Osteoblast (primary cell): Measurements from ENCODE around the gene WDR37. TPM values are rescaled to one million over a fixed set of nuclear protein-coding genes. Genes with fewer than 3 reads are reported as not detected.

Source experiments
- DNase-seq: peaks from one replicate; pipeline ENCODE4 v3.0.0; 2011; ENCODE audit warnings: low spot score, mixed read lengths; ENCODE audit not compliant: insufficient read length; ENCODE audit errors: missing footprints
- H2AFZ ChIP-seq: 2 replicates; pipeline ENCODE4 v1.6.0; 2011; ENCODE audit warnings: mild to moderate bottlenecking, low read length
- H3K27ac ChIP-seq: 2 replicates; pipeline ENCODE4 v1.5.1; 2011; ENCODE audit warnings: mild to moderate bottlenecking, low read depth, low read length, moderate library complexity
- H3K27me3 ChIP-seq: 2 replicates; pipeline ENCODE4 v1.6.0; 2012; ENCODE audit warnings: mild to moderate bottlenecking, control low read depth, inconsistent platforms, low read length, moderate library complexity; ENCODE audit not compliant: insufficient read depth
- H3K36me3 ChIP-seq: 2 replicates; pipeline ENCODE4 v1.5.1; 2011; ENCODE audit warnings: mild to moderate bottlenecking, low read length, control low read depth, moderate library complexity; ENCODE audit not compliant: insufficient read depth
- H3K4me1 ChIP-seq: 2 replicates; pipeline ENCODE4 v1.5.1; 2011; ENCODE audit warnings: mild to moderate bottlenecking, low read length, control low read depth, moderate library complexity; ENCODE audit not compliant: insufficient read depth
- H3K4me2 ChIP-seq: 2 replicates; pipeline ENCODE4 v1.6.0; 2011; ENCODE audit warnings: mild to moderate bottlenecking, low read length; ENCODE audit not compliant: insufficient read depth
- H3K4me3 ChIP-seq: fragments of 200-600 bp; sonication (generic); 3 replicates; pipeline ENCODE4 v1.5.1; 2012; ENCODE audit warnings: mild to moderate bottlenecking, low read length, inconsistent platforms; ENCODE audit not compliant: insufficient read depth
- H3K79me2 ChIP-seq: 2 replicates; pipeline ENCODE4 v1.6.0; 2012; ENCODE audit warnings: mild to moderate bottlenecking, low read length, control low read depth, inconsistent platforms; ENCODE audit not compliant: insufficient read depth
- H3K9me3 ChIP-seq: 2 replicates; pipeline ENCODE4 v1.5.1; 2011; ENCODE audit warnings: low read depth, low read length, control low read depth
- H4K20me1 ChIP-seq: 2 replicates; pipeline ENCODE4 v1.6.0; 2012; ENCODE audit warnings: mild to moderate bottlenecking, low read length, control low read depth; ENCODE audit not compliant: insufficient read depth
- total RNA-seq: library from RNA; depleted of rRNA; stranded (reverse); fragments of >200 nt; gene quantifications from 2 replicates; pipeline ENCODE4 v1.2.3, GENCODE V29; 2012
- TF ChIP-seq, protein P1 (sequence below): IDR thresholded peaks from 2 replicates; pipeline ENCODE4 v1.5.1; 2011; ENCODE audit warnings: mild to moderate bottlenecking, low read depth, low read length, moderate library complexity; ENCODE audit errors: extremely low read depth

WDR37 gene
- total RNA-seq, 1 donor = 18.8 TPM

DNA sequence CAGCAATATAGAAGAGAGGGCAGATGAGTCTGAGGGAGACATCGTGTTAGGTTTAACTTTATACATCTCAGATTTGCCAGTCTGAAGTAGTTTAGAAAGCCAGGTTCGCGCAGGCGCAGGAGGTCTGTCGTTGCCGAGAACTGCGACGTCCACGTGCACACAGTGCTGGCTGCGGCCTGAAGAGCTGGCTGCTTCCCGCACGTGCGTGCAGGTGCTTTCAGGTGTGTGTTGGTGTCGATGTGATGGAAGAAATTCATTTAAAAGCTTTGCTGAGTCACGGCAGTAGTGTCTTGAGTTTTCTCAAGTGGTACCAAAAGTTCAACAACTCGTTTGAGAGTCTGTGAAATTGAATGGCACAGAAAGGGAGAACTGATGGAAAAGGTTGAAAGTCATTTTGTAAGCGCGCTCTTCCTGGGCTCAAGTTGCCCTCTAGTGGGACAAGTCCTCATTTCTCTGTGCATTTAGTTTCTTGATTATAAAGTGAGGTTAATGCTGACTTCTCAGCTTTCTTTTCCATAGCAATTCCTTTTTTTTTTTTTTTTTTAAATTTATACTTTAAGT lies 18.6 kb downstream of the WDR37 start:
- no peaks in the 10 kb centered on the region for H3K27me3 ChIP-seq
- H3K36me3 ChIP-seq = peaks cover 25% of the 10 kb centered on the region
- H4K20me1 ChIP-seq = peaks cover 18% of the 10 kb centered on the region
- no peak overlapping the region for H2AFZ ChIP-seq
- DNase-seq = no peak
- no peak overlapping the region for H3K4me2 ChIP-seq
- peaks cover 43% of the 10 kb centered on the region for H3K79me2 ChIP-seq
- H3K4me1 ChIP-seq = peaks cover 5% of the 10 kb centered on the region
- no peak overlapping the region for H3K4me3 ChIP-seq
- no peaks in the 10 kb centered on the region for H3K9me3 ChIP-seq
- TF ChIP-seq, protein P1, sequence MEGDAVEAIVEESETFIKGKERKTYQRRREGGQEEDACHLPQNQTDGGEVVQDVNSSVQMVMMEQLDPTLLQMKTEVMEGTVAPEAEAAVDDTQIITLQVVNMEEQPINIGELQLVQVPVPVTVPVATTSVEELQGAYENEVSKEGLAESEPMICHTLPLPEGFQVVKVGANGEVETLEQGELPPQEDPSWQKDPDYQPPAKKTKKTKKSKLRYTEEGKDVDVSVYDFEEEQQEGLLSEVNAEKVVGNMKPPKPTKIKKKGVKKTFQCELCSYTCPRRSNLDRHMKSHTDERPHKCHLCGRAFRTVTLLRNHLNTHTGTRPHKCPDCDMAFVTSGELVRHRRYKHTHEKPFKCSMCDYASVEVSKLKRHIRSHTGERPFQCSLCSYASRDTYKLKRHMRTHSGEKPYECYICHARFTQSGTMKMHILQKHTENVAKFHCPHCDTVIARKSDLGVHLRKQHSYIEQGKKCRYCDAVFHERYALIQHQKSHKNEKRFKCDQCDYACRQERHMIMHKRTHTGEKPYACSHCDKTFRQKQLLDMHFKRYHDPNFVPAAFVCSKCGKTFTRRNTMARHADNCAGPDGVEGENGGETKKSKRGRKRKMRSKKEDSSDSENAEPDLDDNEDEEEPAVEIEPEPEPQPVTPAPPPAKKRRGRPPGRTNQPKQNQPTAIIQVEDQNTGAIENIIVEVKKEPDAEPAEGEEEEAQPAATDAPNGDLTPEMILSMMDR = peak; percentile 31
- H3K27ac ChIP-seq = no peak overlapping the region

DNA sequence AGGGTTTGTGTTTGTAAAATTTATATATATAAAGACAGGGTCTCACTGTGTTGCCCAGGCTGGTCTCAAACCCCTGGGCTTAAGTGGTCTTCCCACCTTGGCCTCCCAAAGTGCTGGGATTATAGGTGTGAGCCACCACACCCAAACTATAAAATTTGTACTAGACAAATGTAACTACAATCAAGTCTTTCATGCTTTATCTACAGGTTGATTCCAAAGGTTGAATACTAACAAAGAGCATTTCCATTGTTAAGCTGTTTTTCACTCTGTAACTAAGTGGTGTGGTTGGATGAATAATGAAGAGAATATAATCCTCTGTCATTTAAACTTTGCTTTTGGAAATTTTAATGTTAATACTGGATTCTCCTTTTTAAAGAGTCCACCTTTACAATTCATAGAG lies 22.5 kb downstream of the WDR37 start:
- Histone ChIP-seq H3K27ac (no peak overlapping the region), H3K4me3 (no peak overlapping the region), H3K79me2 (peaks cover 22% of the 10 kb centered on the region), H3K4me2 (no peak overlapping the region), H3K9me3 (no peaks in the 10 kb centered on the region), H4K20me1 (peaks cover 11% of the 10 kb centered on the region), H3K4me1 (no peaks in the 10 kb centered on the region), H2AFZ (no peak overlapping the region), H3K27me3 (no peaks in the 10 kb centered on the region), H3K36me3 (peaks cover 22% of the 10 kb centered on the region)
- TF ChIP-seq, protein P1 = no peak
- no peak for DNase-seq

DNA sequence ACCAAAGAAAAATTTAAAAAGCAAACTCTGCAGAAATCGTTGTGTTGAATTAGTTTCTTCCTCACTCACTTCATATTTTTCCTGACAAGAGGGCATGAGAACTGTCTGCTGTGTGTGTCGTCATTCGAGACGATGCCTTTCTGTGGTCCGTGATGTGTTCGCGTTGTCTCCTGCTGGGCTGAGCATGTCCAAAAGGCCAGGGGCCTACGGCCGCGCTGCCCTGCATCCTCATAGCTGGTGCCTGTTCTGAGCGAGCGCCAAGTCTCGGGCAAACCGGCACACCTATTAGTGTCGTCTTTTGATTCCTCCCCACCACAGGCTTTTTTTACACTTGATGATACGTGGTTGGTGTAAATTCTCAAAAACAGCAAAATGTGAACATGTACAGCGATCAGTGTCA lies 27.4 kb downstream of the WDR37 start:
- Histone ChIP-seq H3K9me3 (no peaks in the 10 kb centered on the region), H3K4me2 (no peak overlapping the region), H3K27me3 (no peaks in the 10 kb centered on the region), H3K27ac (no peak overlapping the region), H4K20me1 (peaks cover 12% of the 10 kb centered on the region), H3K4me1 (no peaks in the 10 kb centered on the region), H3K4me3 (no peak overlapping the region), H3K36me3 (peaks cover 55% of the 10 kb centered on the region), H2AFZ (no peak overlapping the region), H3K79me2 (peaks cover 16% of the 10 kb centered on the region)
- no peak for DNase-seq
- TF ChIP-seq, protein P1 = no peak

DNA sequence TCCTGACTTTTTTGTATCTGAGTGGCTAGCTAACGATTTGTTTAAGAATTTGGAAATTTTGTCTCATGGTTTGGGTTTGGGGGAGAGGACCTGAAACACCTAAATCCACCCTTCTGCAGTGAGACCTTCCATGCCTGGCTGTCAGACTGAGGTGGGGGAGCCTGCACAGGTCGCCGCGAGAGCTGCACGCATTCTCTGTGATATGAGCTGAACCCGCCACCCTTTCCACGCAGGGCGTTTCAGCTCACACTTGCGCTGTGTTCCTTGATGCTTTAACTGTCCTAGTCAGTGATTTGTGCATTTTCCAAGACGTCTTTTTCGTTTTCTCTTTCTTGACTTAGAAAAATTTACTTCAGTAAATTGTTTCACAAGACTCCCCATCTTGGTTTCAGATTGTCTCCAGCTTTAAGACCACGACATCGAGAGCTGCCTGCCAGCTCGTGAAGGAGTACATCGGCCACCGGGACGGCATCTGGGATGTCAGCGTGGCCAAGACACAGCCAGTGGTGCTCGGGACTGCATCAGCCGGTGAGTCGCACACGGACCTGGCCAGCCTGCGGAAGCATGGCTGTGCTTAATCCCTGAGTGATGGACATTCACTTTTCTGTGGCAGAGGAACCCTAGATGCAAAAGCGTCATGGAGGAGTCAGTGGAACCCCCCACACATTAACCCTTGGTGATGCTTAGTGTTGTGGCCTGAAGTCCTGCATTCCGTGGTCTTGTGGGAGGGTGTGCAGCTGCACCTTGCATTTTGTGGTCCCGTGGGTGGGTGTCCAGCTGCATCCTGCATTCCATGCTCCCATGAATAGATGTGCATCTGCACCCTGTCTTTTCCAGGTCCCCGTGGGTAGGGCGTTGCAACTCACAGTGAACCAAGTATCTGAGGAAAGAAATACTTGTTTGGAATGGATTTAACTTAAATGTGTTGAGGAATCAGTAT lies 28.1 kb downstream of the WDR37 start:
- H3K4me3 ChIP-seq = no peak overlapping the region
- H4K20me1 ChIP-seq = peaks cover 14% of the 10 kb centered on the region
- H3K27me3 ChIP-seq = no peaks in the 10 kb centered on the region
- H3K4me1 ChIP-seq = no peaks in the 10 kb centered on the region
- no peak overlapping the region for H3K4me2 ChIP-seq
- H2AFZ ChIP-seq = no peak overlapping the region
- H3K27ac ChIP-seq = no peak overlapping the region
- peaks cover 16% of the 10 kb centered on the region for H3K79me2 ChIP-seq
- TF ChIP-seq, protein P1 = no peak
- H3K36me3 ChIP-seq = peaks cover 62% of the 10 kb centered on the region
- DNase-seq = no peak
- H3K9me3 ChIP-seq = no peaks in the 10 kb centered on the region
